IPS-18a (cell line): ENCODE results near the gene FAM168B.

ENCODE experiments used
- H3K27ac ChIP-seq: one replicate; pipeline ENCODE4 v1.5.1; 2013; ENCODE audit warnings: low read length
- H3K27me3 ChIP-seq: one replicate; pipeline ENCODE4 v1.6.1; 2013; ENCODE audit warnings: mild to moderate bottlenecking, low read length; ENCODE audit not compliant: control insufficient read depth, insufficient read depth
- H3K36me3 ChIP-seq: one replicate; pipeline ENCODE4 v1.6.1; 2013; ENCODE audit warnings: low read depth, low read length; ENCODE audit not compliant: control insufficient read depth
- H3K4me1 ChIP-seq: one replicate; pipeline ENCODE4 v1.6.1; 2013; ENCODE audit warnings: low read depth, low read length; ENCODE audit not compliant: control insufficient read depth
- H3K4me3 ChIP-seq: one replicate; pipeline ENCODE4 v1.5.1; 2013; ENCODE audit warnings: low read length
- H3K9ac ChIP-seq: one replicate; pipeline ENCODE4 v1.6.1; 2013; ENCODE audit warnings: mild to moderate bottlenecking, low read length, moderate library complexity
- H3K9me3 ChIP-seq: one replicate; pipeline ENCODE4 v1.6.1; 2013; ENCODE audit warnings: low read depth, low read length; ENCODE audit not compliant: control insufficient read depth

Gene FAM168B

GRCh38 chr2:131093006-131093695 lies at the start of gene FAM168B:
FAM168B (minus strand) TSS chr2:131093460; CDS start chr2:131082646, 10,814 bp downstream.
- Histone ChIP-seq H3K4me1 (no peaks in the 10 kb centered on the region), H3K4me3 (peak within 1 kb of the TSS; percentile 97), H3K27ac (peak within 1 kb of the TSS; percentile 30), H3K27me3 (no peaks in the 10 kb centered on the region), H3K9ac (peak within 1 kb of the TSS; percentile 94), H3K9me3 (no peaks in the 10 kb centered on the region), H3K36me3 (peaks cover 12% of the 10 kb centered on the region)

- no peak overlapping the region for H3K4me3 ChIP-seq
Measured at GRCh38 chr2:131142849-131143248, 49.6 kb upstream of the FAM168B start.

GRCh38 chr2:131140581-131140980 lies 47.3 kb upstream of the FAM168B start:
- no peaks in the 10 kb centered on the region for H3K9me3 ChIP-seq
- no peak overlapping the region for H3K4me3 ChIP-seq
- no peak overlapping the region for H3K27ac ChIP-seq
- H3K4me1 ChIP-seq: no peaks in the 10 kb centered on the region
- no peaks in the 10 kb centered on the region for H3K27me3 ChIP-seq
- peaks cover 26% of the 10 kb centered on the region for H3K36me3 ChIP-seq
- H3K9ac ChIP-seq: no peak overlapping the region

More at GRCh38 chr2:131142849-131143248, 49.6 kb upstream of the FAM168B start:
- H3K36me3 ChIP-seq: peaks cover 33% of the 10 kb centered on the region
- H3K27ac ChIP-seq: no peak overlapping the region
- no peaks in the 10 kb centered on the region for H3K27me3 ChIP-seq
- H3K9me3 ChIP-seq: no peaks in the 10 kb centered on the region
- H3K4me1 ChIP-seq: no peaks in the 10 kb centered on the region
- no peak overlapping the region for H3K9ac ChIP-seq

- Histone ChIP-seq H3K9me3 (no peaks in the 10 kb centered on the region), H3K27me3 (no peaks in the 10 kb centered on the region), H3K27ac (no peak overlapping the region), H3K9ac (no peak overlapping the region), H3K36me3 (peaks cover 25% of the 10 kb centered on the region), H3K4me3 (no peak overlapping the region), H3K4me1 (no peaks in the 10 kb centered on the region)
Measured at GRCh38 chr2:131132729-131133128, 39.5 kb upstream of the FAM168B start.

- Histone ChIP-seq H3K9me3 (no peaks in the 10 kb centered on the region), H3K27ac (no peak overlapping the region), H3K36me3 (peaks cover 48% of the 10 kb centered on the region), H3K27me3 (no peaks in the 10 kb centered on the region), H3K4me1 (no peaks in the 10 kb centered on the region), H3K9ac (no peak overlapping the region), H3K4me3 (no peak overlapping the region)
Measured at GRCh38 chr2:131130298-131130596, 37.0 kb upstream of the FAM168B start.

GRCh38 chr2:131127981-131128380 lies 34.7 kb upstream of the FAM168B start:
- Histone ChIP-seq H3K4me1 (no peaks in the 10 kb centered on the region), H3K36me3 (peaks cover 44% of the 10 kb centered on the region), H3K9me3 (no peaks in the 10 kb centered on the region), H3K27me3 (no peaks in the 10 kb centered on the region), H3K27ac (no peak overlapping the region), H3K9ac (no peak overlapping the region), H3K4me3 (no peak overlapping the region)

- Histone ChIP-seq H3K27me3 (no peaks in the 10 kb centered on the region), H3K4me3 (no peak overlapping the region), H3K9ac (no peak overlapping the region), H3K36me3 (peaks cover 50% of the 10 kb centered on the region), H3K9me3 (no peaks in the 10 kb centered on the region), H3K27ac (no peak overlapping the region), H3K4me1 (no peaks in the 10 kb centered on the region)
Measured at GRCh38 chr2:131127076-131127475, 33.8 kb upstream of the FAM168B start.

- H3K9ac ChIP-seq: no peak overlapping the region
- no peaks in the 10 kb centered on the region for H3K27me3 ChIP-seq
- no peak overlapping the region for H3K4me3 ChIP-seq
- no peaks in the 10 kb centered on the region for H3K9me3 ChIP-seq
- H3K36me3 ChIP-seq: peaks cover 47% of the 10 kb centered on the region
- H3K27ac ChIP-seq: no peak overlapping the region
- H3K4me1 ChIP-seq: no peaks in the 10 kb centered on the region
Measured at GRCh38 chr2:131126436-131126835, 33.2 kb upstream of the FAM168B start.

- Histone ChIP-seq H3K9me3 (no peaks in the 10 kb centered on the region), H3K27me3 (no peaks in the 10 kb centered on the region), H3K27ac (no peak overlapping the region), H3K36me3 (peaks cover 38% of the 10 kb centered on the region), H3K9ac (no peak overlapping the region), H3K4me3 (no peak overlapping the region), H3K4me1 (no peaks in the 10 kb centered on the region)
Measured at GRCh38 chr2:131125195-131125757, 32.0 kb upstream of the FAM168B start.

- H3K27me3 ChIP-seq: no peaks in the 10 kb centered on the region
- no peak overlapping the region for H3K27ac ChIP-seq
- H3K36me3 ChIP-seq: peaks cover 35% of the 10 kb centered on the region
- no peak overlapping the region for H3K4me3 ChIP-seq
- no peaks in the 10 kb centered on the region for H3K9me3 ChIP-seq
- H3K4me1 ChIP-seq: no peaks in the 10 kb centered on the region
- no peak overlapping the region for H3K9ac ChIP-seq
Measured at GRCh38 chr2:131123192-131123591, 29.9 kb upstream of the FAM168B start.

- no peaks in the 10 kb centered on the region for H3K27me3 ChIP-seq
- H3K9me3 ChIP-seq: no peaks in the 10 kb centered on the region
- H3K9ac ChIP-seq: no peak overlapping the region
- H3K4me1 ChIP-seq: no peaks in the 10 kb centered on the region
- H3K36me3 ChIP-seq: peaks cover 28% of the 10 kb centered on the region
- H3K4me3 ChIP-seq: no peak overlapping the region
- no peak overlapping the region for H3K27ac ChIP-seq
Measured at GRCh38 chr2:131122496-131122895, 29.2 kb upstream of the FAM168B start.

- Histone ChIP-seq H3K36me3 (peaks cover 18% of the 10 kb centered on the region), H3K27me3 (no peaks in the 10 kb centered on the region), H3K9ac (no peak overlapping the region), H3K27ac (no peak overlapping the region), H3K4me1 (no peaks in the 10 kb centered on the region), H3K9me3 (no peaks in the 10 kb centered on the region), H3K4me3 (no peak overlapping the region)
Measured at GRCh38 chr2:131121464-131121863, 28.2 kb upstream of the FAM168B start.
